GM19035 (cell line): ENCODE data around the gene UBQLNL.

ENCODE experiments used
- ATAC-seq: cut with Tn5 transposase; IDR thresholded peaks from one replicate; pipeline ENCODE4 v1.9.1; 2021; ENCODE audit not compliant: unreplicated experiment

UBQLNL gene

DNA sequence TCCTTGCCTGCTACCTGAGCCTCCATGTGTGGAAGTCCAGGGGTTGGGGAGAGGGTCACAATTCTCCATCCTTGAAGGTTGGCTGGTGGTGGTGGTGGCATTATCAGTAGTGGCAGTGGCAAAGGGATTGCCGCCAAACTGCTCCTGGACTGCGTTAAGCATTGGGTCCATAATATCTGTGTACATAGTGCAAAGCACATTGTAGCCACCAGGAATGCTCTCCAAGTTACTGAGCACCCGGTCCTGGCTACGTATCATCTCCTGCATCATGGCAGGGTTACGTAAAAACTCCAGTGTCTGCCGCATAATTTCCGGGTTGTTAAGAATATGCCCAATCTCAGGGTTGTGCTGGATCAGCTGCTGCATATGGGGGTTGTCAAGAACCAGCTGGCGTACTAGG lies 7.9 kb downstream of the UBQLNL start:
- no peak for ATAC-seq

- ATAC-seq, result no peak
Measured at GRCh38 chr11:5507933-5508305, 8.6 kb downstream of the UBQLNL start.

DNA sequence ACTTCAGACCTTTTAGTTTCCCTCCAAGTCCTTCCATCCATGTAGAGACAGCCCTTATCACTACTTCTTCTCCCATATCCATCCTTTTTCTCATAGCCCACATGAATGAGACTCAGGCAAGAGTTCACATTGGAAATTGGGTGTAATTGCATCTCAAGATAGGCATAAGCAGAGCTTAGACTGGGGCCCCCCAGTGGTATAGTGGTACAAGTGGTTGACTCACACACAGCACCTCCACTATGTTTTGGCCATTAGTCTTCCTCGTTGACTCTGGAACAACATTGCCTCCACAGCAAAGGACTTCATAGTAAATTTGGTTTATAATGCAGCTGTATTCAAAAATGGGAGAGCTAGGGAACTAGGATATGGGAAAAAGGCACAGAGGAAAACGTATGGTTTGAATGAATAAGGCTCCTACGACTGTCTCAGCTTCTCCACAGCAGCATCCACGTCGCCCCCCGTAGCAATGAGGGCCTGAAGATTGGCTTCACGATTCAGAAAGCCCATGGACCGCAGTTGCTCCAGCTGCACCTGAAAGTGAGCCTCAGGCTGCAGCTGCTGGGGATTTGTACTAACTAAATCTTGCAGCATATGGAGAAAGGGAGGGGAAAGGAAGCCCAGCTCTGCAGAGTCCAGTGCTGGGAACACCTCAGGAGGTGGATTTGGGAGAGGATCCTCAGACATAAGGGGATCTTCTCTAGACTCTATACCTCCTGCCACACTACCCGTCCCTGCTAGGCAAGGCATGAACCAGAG lies 9.1 kb downstream of the UBQLNL start:
- no peak for ATAC-seq

- no peak for ATAC-seq
Measured at GRCh38 chr11:5505363-5506048, 11.0 kb downstream of the UBQLNL start.

DNA sequence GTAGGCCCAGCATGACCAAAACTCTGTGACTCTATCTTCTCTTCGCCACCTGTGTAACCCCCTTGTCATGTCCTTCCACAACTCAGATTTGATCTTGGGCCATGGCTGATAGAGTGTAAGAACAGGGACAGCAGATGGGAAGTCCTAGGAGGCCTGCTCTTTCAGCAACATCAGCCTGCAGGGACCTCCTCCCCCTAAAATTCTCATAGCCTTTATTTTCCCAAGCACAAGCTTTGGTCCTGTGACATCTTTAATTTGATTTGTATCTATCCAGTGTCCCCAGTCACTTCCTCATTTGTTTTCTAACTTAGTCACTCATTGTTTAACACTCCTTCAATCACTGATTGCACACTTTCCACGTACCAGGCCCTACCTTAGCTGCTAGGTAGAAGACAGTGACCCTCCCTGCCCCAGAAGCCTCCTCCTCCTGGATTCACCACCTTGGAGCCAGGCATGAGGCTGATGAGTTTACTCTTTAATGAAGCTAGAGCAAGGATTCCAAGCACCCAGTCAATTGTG lies 12.0 kb downstream of the UBQLNL start:
- no peak for ATAC-seq

GRCh38 chr11:5500393-5500801 lies 16.1 kb downstream of the UBQLNL start:
- ATAC-seq, result no peak

GRCh38 chr11:5499671-5500070 lies 16.8 kb downstream of the UBQLNL start:
- no peak for ATAC-seq

DNA sequence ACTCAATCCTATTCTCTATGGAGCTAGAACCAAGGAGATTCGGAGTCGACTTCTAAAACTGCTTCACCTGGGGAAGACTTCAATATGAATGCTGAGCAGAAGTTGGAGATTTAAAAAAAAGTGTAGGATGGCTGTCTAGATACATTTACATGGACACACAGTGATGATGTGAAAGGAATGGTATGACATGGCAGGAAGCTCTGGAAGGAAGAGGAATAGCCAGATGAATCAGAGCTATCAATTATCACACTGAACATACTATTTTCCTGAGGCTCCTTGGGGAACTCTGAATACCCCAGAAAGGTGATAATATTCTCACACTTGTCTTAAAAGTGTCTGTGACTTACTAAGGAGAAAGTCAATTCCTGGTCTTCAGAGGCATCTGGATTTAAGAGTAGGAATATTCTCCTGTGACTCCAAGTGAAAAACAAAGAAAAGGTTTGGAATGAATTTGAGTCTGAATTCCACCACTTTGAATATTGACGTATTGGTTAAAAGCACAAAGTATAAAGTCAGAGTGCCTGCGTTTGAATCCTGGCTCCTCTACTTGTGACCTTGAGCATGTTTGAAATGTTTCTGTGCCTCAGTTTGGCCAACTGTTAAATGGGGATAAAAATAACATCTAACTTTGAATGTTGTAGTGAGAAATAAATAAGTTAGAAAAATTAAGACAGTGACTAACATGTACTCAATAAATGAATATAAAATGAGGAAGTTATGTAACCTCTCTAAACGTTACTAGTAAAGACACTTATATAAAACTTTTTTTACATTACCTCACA lies 26.7 kb downstream of the UBQLNL start:
- no peak for ATAC-seq

DNA sequence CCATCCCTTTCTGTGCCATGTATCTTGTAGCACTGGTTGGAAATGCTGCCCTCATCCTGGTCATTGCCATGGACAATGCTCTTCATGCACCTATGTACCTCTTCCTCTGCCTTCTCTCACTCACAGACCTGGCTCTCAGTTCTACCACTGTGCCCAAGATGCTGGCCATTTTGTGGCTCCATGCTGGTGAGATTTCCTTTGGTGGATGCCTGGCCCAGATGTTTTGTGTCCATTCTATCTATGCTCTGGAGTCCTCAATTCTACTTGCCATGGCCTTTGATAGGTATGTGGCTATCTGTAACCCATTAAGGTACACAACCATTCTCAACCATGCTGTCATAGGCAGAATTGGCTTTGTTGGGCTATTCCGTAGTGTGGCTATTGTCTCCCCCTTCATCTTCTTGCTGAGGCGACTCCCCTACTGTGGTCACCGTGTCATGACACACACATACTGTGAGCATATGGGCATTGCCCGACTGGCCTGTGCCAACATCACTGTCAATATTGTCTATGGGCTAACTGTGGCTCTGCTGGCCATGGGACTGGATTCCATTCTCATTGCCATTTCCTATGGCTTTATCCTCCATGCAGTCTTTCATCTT lies 27.6 kb downstream of the UBQLNL start:
- ATAC-seq, result no peak

DNA sequence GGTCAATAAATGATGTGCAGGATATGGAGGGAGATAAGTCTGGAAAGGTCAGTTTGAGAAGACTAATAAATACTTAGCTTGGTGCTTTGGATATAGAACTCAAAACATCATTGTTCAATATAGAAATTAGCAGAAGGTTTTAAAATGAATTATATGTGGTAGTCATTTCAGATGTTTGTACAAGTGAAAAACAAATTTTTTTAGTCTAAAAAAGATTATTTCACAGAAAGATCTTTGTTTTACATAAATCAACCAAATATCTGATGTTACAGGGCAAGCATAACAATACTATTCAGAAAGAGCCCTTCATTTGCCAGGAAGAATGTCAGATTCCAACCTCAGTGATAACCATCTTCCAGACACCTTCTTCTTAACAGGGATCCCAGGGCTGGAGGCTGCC lies 28.1 kb downstream of the UBQLNL start, which contains the start of gene OR52D1:
OR52D1 (plus strand) TSS at position 301 of the 400 bp plus-strand sequence; CDS start at position 323, 22 bp downstream.
- ATAC-seq, result no peak

DNA sequence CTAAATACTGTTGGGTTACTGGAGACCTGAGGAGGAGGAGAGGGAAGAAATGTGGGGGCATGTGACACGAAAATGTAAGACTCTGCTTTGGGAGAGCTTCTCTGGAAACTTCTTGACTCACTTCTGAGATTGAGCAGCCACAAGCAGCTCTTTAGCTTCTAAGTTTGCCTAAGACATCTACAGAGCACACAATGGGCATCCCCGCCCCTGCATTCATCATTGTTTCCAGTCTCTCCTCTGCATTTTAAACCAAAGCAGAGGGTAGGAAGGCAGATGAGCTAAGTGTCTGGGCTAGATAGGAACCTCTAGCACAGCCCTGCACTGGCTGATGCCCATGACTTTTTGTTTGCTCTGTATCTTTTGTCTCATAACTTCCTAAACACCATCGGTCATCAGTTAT lies 30.1 kb downstream of the UBQLNL start:
- no peak for ATAC-seq

GRCh38 chr11:5486003-5486402 lies 30.5 kb downstream of the UBQLNL start:
- no peak for ATAC-seq

DNA sequence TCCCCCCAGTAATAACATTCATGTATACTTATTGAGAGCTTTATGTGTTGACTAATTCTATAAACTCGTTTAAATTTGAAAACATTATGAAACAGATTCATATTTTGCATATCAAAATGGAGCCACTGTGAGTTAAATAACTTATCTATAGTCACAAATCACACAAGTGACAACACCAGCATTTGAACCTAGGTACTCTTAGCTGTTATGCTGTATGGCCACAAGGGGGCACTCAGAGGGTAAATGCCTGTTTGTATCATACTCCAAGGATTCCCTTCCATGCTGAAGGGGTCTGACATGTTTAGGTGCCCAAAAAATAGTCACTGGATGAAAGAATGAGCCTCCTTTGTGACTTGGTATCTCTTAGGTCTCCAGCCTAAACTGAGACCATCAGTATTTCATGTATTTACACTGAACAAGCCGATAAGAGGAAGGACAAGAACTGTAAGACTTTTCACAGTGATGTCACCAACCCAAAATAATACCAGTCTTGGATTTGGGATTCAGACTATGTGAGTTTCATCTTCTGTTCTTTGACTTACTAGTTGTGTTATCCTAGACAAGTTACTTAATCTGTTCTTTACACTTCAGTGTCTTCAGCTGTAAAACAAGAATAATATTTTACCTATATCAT lies 40.2 kb downstream of the UBQLNL start:
- ATAC-seq, result peak; percentile 90

GRCh38 chr11:5473921-5474320 lies 42.6 kb downstream of the UBQLNL start:
- no peak for ATAC-seq

DNA sequence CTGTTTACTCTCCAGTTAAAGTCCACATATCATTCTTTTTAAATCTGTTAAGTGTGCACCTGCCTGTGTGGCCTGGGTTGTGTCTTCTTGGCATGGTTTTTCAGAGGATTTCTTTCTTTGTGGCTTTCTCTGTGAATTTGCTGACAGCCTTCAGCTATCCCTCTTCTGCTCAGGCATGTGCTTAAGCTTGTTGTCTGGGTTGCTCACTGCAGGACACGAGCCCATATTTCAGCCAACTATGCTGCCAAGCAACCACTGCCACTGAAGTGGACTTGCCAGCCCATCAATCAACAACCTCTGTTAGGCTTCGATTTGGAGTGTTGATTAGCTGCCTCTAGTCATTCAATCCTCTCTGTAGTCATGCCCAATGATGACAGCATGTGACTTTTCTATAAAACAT lies 49.0 kb downstream of the UBQLNL start:
- ATAC-seq, result no peak
